ENCODE measurements around the gene LELP1. TPM values are rescaled to one million over a fixed set of nuclear protein-coding genes. Genes with fewer than 3 reads are reported as not detected.
A peak's percentile ranks its signal among the peaks of the same experiment; 100 is the strongest.
"Not testable (repeated sequence)": the region's sequence is repeated elsewhere in the genome, so short reads cannot be mapped to it uniquely, and the experiment has no call there.

Gene LELP1
- not detected in 2 replicates for total RNA-seq (2014; rRNA removed)
- not detected for polyA plus RNA-seq (2012)

GRCh38 chr1:153203130-153203529, at the start of gene LELP1:
Gene LELP1, plus strand, starts transcription at chr1:153203430. Its CDS starts 1,278 bp downstream, at chr1:153204708.
- no peak for DNase-seq (ENCODE audit: low read depth)

GRCh38 chr1:153155541-153155940, 47.7 kb upstream of the LELP1 start:
- no peak for DNase-seq (ENCODE audit: low read depth)

GRCh38 chr1:153168686-153169085, 34.5 kb upstream of the LELP1 start:
- DNase-seq (ENCODE audit: low read depth), result no peak

GRCh38 chr1:153174624-153175023, 28.6 kb upstream of the LELP1 start:
- DNase-seq (ENCODE audit: low read depth), result no peak

- DNase-seq (ENCODE audit: low read depth), result no peak
Measured at GRCh38 chr1:153178922-153179321, 24.3 kb upstream of the LELP1 start.

- DNase-seq (ENCODE audit: low read depth), result no peak
Measured at GRCh38 chr1:153180556-153180955, 22.7 kb upstream of the LELP1 start.

GRCh38 chr1:153188301-153188700, 14.9 kb upstream of the LELP1 start:
- not testable (repeated sequence) for DNase-seq (ENCODE audit: low read depth)

GRCh38 chr1:153190373-153190772, 12.9 kb upstream of the LELP1 start:
- no peak for DNase-seq (ENCODE audit: low read depth)

- DNase-seq (ENCODE audit: low read depth), result no peak
Measured at GRCh38 chr1:153192697-153193096, 10.5 kb upstream of the LELP1 start.

- DNase-seq (ENCODE audit: low read depth), result no peak
Measured at GRCh38 chr1:153194331-153195050, 8.7 kb upstream of the LELP1 start.

- no peak for DNase-seq (ENCODE audit: low read depth)
Measured at GRCh38 chr1:153195216-153195615, 8.0 kb upstream of the LELP1 start.

- DNase-seq (ENCODE audit: low read depth), result no peak
Measured at GRCh38 chr1:153202006-153202405, 1.2 kb upstream of the LELP1 start.

- DNase-seq (ENCODE audit: low read depth), result no peak
Measured at GRCh38 chr1:153206631-153207030, 3.4 kb downstream of the LELP1 start.

- no peak for DNase-seq (ENCODE audit: low read depth)
Measured at GRCh38 chr1:153210206-153210605, 7.0 kb downstream of the LELP1 start.

GRCh38 chr1:153212201-153212600, 9.0 kb downstream of the LELP1 start:
- DNase-seq (ENCODE audit: low read depth), result no peak

GRCh38 chr1:153213519-153213918, 10.3 kb downstream of the LELP1 start:
- DNase-seq (ENCODE audit: low read depth), result no peak

GRCh38 chr1:153217212-153217611, 14.0 kb downstream of the LELP1 start, which contains the start of gene PRR9:
Gene PRR9, plus strand, starts transcription at chr1:153217584. Its CDS starts 561 bp downstream, at chr1:153218145.
- no peak for DNase-seq (ENCODE audit: low read depth)

- DNase-seq (ENCODE audit: low read depth), result no peak
Measured at GRCh38 chr1:153217744-153218416, 14.7 kb downstream of the LELP1 start.

- no peak for DNase-seq (ENCODE audit: low read depth)
Measured at GRCh38 chr1:153220606-153221303, 17.5 kb downstream of the LELP1 start.

- peak; percentile 36 for DNase-seq (ENCODE audit: low read depth)
Measured at GRCh38 chr1:153223040-153223891, 20.0 kb downstream of the LELP1 start.

GRCh38 chr1:153227810-153228209, 24.6 kb downstream of the LELP1 start:
- DNase-seq (ENCODE audit: low read depth), result no peak
